Activated CD4-positive, alpha-beta T cell treated with anti-CD3 and anti-CD28 coated beads, Interleukin-2, amount 10 ng/mL, durations not matched to agents 7 days and 5 days (primary cell): ENCODE data around the gene TNFSF18. TPM values are rescaled to one million over a fixed set of nuclear protein-coding genes. Genes with fewer than 3 reads are reported as not detected.

Experiments
- CTCF ChIA-PET: fragments of 350-600 bp; sonication (Branson Sonifier 250); formaldehyde crosslinking; loops from one replicate; lab custom pipeline; 2021; ENCODE audit warnings: antibody characterized with exemption; lab: Charles Lee
- POLR2A ChIA-PET: fragments of 350-600 bp; sonication (Branson Sonifier 250); formaldehyde crosslinking; loops from one replicate; lab custom pipeline; 2021; ENCODE audit warnings: antibody characterized with exemption; lab: Charles Lee
- DNase-seq: peaks from one replicate; pipeline ENCODE4 v3.0.0-alpha.2; 2020
- H3K27ac Mint-ChIP-seq: one replicate; pipeline ENCODE4 v1.8.0; 2021; ENCODE audit warnings: mild to moderate bottlenecking, moderate library complexity, mixed read lengths
- H3K27me3 Mint-ChIP-seq: one replicate; pipeline ENCODE4 v1.8.0; 2021; ENCODE audit warnings: mixed read lengths
- H3K36me3 Mint-ChIP-seq: one replicate; pipeline ENCODE4 v1.8.0; 2021; ENCODE audit warnings: low read depth, mixed read lengths
- H3K4me1 Mint-ChIP-seq: one replicate; pipeline ENCODE4 v1.8.0; 2021; ENCODE audit warnings: mixed read lengths
- H3K4me3 Mint-ChIP-seq: one replicate; pipeline ENCODE4 v1.8.0; 2021; ENCODE audit warnings: mild to moderate bottlenecking, moderate library complexity, mixed read lengths
- H3K9me3 Mint-ChIP-seq: one replicate; pipeline ENCODE4 v1.8.0; 2021; ENCODE audit warnings: mixed read lengths
- total RNA-seq, 2 experiments: library from RNA; stranded (reverse); gene quantifications; one replicate each; pipeline ENCODE4 v1.2.3, GENCODE V29; 2021

TNFSF18 gene
- total RNA-seq, 2 experiments from 2014 or later = not detected

- no peak overlapping the region for H3K4me3 Mint-ChIP-seq
- DNase-seq = no peak
- ChIA-PET POLR2A (no interaction called here), CTCF (interaction anchor here (1.6 kb wide), 1 partner anchor 15 kb away, joined by 4 read pairs; no protein-coding TSS in a partner anchor)
- no peak overlapping the region for H3K27ac Mint-ChIP-seq
- H3K36me3 Mint-ChIP-seq = no peaks in the 10 kb centered on the region
- H3K27me3 Mint-ChIP-seq = peaks cover 8% of the 10 kb centered on the region
- H3K9me3 Mint-ChIP-seq = peaks cover 3% of the 10 kb centered on the region
- H3K4me1 Mint-ChIP-seq = peaks cover 3% of the 10 kb centered on the region
Observed at GRCh38 chr1:173058556-173058955, 7.8 kb upstream of the TNFSF18 start.

- Mint-ChIP-seq H3K4me1 (peaks cover 3% of the 10 kb centered on the region), H3K27ac (no peak overlapping the region), H3K9me3 (peaks cover 3% of the 10 kb centered on the region), H3K36me3 (no peaks in the 10 kb centered on the region), H3K4me3 (no peak overlapping the region), H3K27me3 (peaks cover 8% of the 10 kb centered on the region)
- POLR2A ChIA-PET = no interaction called here
- CTCF ChIA-PET = interaction anchor here (1.6 kb wide), 1 partner anchor 15 kb away, joined by 4 read pairs; no protein-coding TSS in a partner anchor
- DNase-seq = no peak
Observed at GRCh38 chr1:173057984-173058383, 7.2 kb upstream of the TNFSF18 start.

GRCh38 chr1:173056365-173056764, 5.6 kb upstream of the TNFSF18 start:
- Mint-ChIP-seq H3K9me3 (peaks cover 3% of the 10 kb centered on the region), H3K36me3 (no peaks in the 10 kb centered on the region), H3K4me3 (no peak overlapping the region), H3K27ac (no peak overlapping the region), H3K27me3 (peaks cover 8% of the 10 kb centered on the region), H3K4me1 (no peaks in the 10 kb centered on the region)
- POLR2A ChIA-PET = no interaction called here
- DNase-seq = no peak
- CTCF ChIA-PET = no interaction called here

- ChIA-PET CTCF (no interaction called here), POLR2A (no interaction called here)
- Mint-ChIP-seq H3K4me3 (no peak overlapping the region), H3K36me3 (no peaks in the 10 kb centered on the region), H3K27me3 (peaks cover 15% of the 10 kb centered on the region), H3K4me1 (no peaks in the 10 kb centered on the region), H3K27ac (no peak overlapping the region), H3K9me3 (no peaks in the 10 kb centered on the region)
- DNase-seq = no peak
Observed at GRCh38 chr1:173052681-173053196, 2.0 kb upstream of the TNFSF18 start.

GRCh38 chr1:173049322-173049633, 1.5 kb downstream of the TNFSF18 start:
- CTCF ChIA-PET = interaction anchor here (1.7 kb wide), 1 partner anchor 9 kb away, joined by 3 read pairs; no protein-coding TSS in a partner anchor
- POLR2A ChIA-PET = no interaction called here
- no peaks in the 10 kb centered on the region for H3K4me1 Mint-ChIP-seq

GRCh38 chr1:173048621-173049321, 2.0 kb downstream of the TNFSF18 start:
- no peaks in the 10 kb centered on the region for H3K36me3 Mint-ChIP-seq
- no peaks in the 10 kb centered on the region for H3K9me3 Mint-ChIP-seq
- ChIA-PET CTCF (interaction anchor here (1.7 kb wide), 1 partner anchor 9 kb away, joined by 3 read pairs; no protein-coding TSS in a partner anchor), POLR2A (no interaction called here)
- DNase-seq = no peak
- H3K4me1 Mint-ChIP-seq = no peaks in the 10 kb centered on the region
- peaks cover 9% of the 10 kb centered on the region for H3K27me3 Mint-ChIP-seq
- no peak overlapping the region for H3K27ac Mint-ChIP-seq
- H3K4me3 Mint-ChIP-seq = no peak overlapping the region

More at GRCh38 chr1:173049322-173049633, 1.5 kb downstream of the TNFSF18 start:
- no peaks in the 10 kb centered on the region for H3K9me3 Mint-ChIP-seq
- peaks cover 9% of the 10 kb centered on the region for H3K27me3 Mint-ChIP-seq
- H3K36me3 Mint-ChIP-seq = no peaks in the 10 kb centered on the region
- no peak overlapping the region for H3K27ac Mint-ChIP-seq
- no peak overlapping the region for H3K4me3 Mint-ChIP-seq
- DNase-seq = no peak

- H3K4me1 Mint-ChIP-seq = peaks cover 10% of the 10 kb centered on the region
- H3K27ac Mint-ChIP-seq = no peak overlapping the region
- no peak for DNase-seq
- POLR2A ChIA-PET = no interaction called here
- no peaks in the 10 kb centered on the region for H3K36me3 Mint-ChIP-seq
- CTCF ChIA-PET = interaction anchor here (0.5 kb wide), 1 partner anchor 19 kb away, joined by 6 read pairs; no protein-coding TSS in a partner anchor
- no peaks in the 10 kb centered on the region for H3K9me3 Mint-ChIP-seq
- H3K27me3 Mint-ChIP-seq = peaks cover 5% of the 10 kb centered on the region
- no peak overlapping the region for H3K4me3 Mint-ChIP-seq
Observed at GRCh38 chr1:173044656-173045055, 6.1 kb downstream of the TNFSF18 start.

GRCh38 chr1:173043253-173043652, 7.5 kb downstream of the TNFSF18 start:
- Mint-ChIP-seq H3K9me3 (no peaks in the 10 kb centered on the region), H3K27ac (no peak overlapping the region), H3K4me3 (no peak overlapping the region), H3K27me3 (peaks cover 3% of the 10 kb centered on the region), H3K4me1 (peaks cover 22% of the 10 kb centered on the region), H3K36me3 (no peaks in the 10 kb centered on the region)
- POLR2A ChIA-PET = interaction anchor here (1.0 kb wide), 1 partner anchor 207 kb away, joined by 3 read pairs; no protein-coding TSS in a partner anchor
- DNase-seq = no peak
- CTCF ChIA-PET = interaction anchor here (0.6 to 1.5 kb wide), 2 partner anchors 15 to 888 kb away, joined by 3 to 4 read pairs; no protein-coding TSS in a partner anchor

- ChIA-PET CTCF (interaction anchor here (1.5 kb wide), 1 partner anchor 15 kb away, joined by 4 read pairs; no protein-coding TSS in a partner anchor), POLR2A (interaction anchor here (1.0 kb wide), 1 partner anchor 206 kb away, joined by 3 read pairs; no protein-coding TSS in a partner anchor)
- H3K36me3 Mint-ChIP-seq = no peaks in the 10 kb centered on the region
- H3K27me3 Mint-ChIP-seq = peaks cover 3% of the 10 kb centered on the region
- H3K4me3 Mint-ChIP-seq = no peak overlapping the region
- peaks cover 26% of the 10 kb centered on the region for H3K4me1 Mint-ChIP-seq
- H3K27ac Mint-ChIP-seq = no peak overlapping the region
- no peak for DNase-seq
- H3K9me3 Mint-ChIP-seq = no peaks in the 10 kb centered on the region
Observed at GRCh38 chr1:173042806-173043205, 7.9 kb downstream of the TNFSF18 start.

GRCh38 chr1:173039626-173040025, 11.1 kb downstream of the TNFSF18 start:
- Mint-ChIP-seq H3K4me1 (peaks cover 26% of the 10 kb centered on the region), H3K4me3 (no peak overlapping the region), H3K27ac (no peak overlapping the region), H3K9me3 (no peaks in the 10 kb centered on the region), H3K27me3 (peaks cover 5% of the 10 kb centered on the region), H3K36me3 (no peaks in the 10 kb centered on the region)
- no peak for DNase-seq
- ChIA-PET POLR2A (no interaction called here), CTCF (interaction anchor here (0.8 to 1.2 kb wide), 3 partner anchors 9 to 69 kb away, joined by 3 to 4 read pairs (median 3); no protein-coding TSS in a partner anchor)

GRCh38 chr1:173038875-173039554, 11.7 kb downstream of the TNFSF18 start:
- ChIA-PET POLR2A (no interaction called here), CTCF (interaction anchor here (0.8 to 1.0 kb wide), 3 partner anchors 13 to 68 kb away, joined by 3 to 4 read pairs (median 3); no protein-coding TSS in a partner anchor)
- Mint-ChIP-seq H3K4me3 (no peak overlapping the region), H3K4me1 (peaks cover 26% of the 10 kb centered on the region), H3K9me3 (no peaks in the 10 kb centered on the region), H3K36me3 (no peaks in the 10 kb centered on the region), H3K27ac (no peak overlapping the region), H3K27me3 (peaks cover 6% of the 10 kb centered on the region)
- peak; percentile 37 for DNase-seq

GRCh38 chr1:173024543-173024942, 26.2 kb downstream of the TNFSF18 start:
- no peak overlapping the region for H3K27ac Mint-ChIP-seq
- POLR2A ChIA-PET = no interaction called here
- CTCF ChIA-PET = no interaction called here
- peaks cover 5% of the 10 kb centered on the region for H3K9me3 Mint-ChIP-seq
- no peaks in the 10 kb centered on the region for H3K4me1 Mint-ChIP-seq
- H3K36me3 Mint-ChIP-seq = no peaks in the 10 kb centered on the region
- DNase-seq = no peak
- H3K4me3 Mint-ChIP-seq = no peak overlapping the region
- peaks cover 4% of the 10 kb centered on the region for H3K27me3 Mint-ChIP-seq
